HG03097 (cell line): ENCODE measurements around the gene PLCXD1.
"Not testable (repeated sequence)": the region's sequence is repeated elsewhere in the genome, so short reads cannot be mapped to it uniquely, and the experiment has no call there.

Experiments used
- ATAC-seq: cut with Tn5 transposase; IDR thresholded peaks from one replicate; pipeline ENCODE4 v1.9.1; 2021; ENCODE audit not compliant: unreplicated experiment, low FRiP score

The PLCXD1 gene

GRCh38 chrX:348461-349117, 67.4 kb downstream of the PLCXD1 start:
- ATAC-seq: no peak

- no peak for ATAC-seq
These were observed 68.0 kb downstream of the PLCXD1 start for GRCh38 chrX:349196-349595.

- no peak for ATAC-seq
These were observed 68.5 kb downstream of the PLCXD1 start for GRCh38 chrX:349702-350101.

GRCh38 chrX:350148-350533, 69.0 kb downstream of the PLCXD1 start:
- no peak for ATAC-seq

- no peak for ATAC-seq
These were observed 69.5 kb downstream of the PLCXD1 start for GRCh38 chrX:350534-351323.

GRCh38 chrX:351324-351641, 70.1 kb downstream of the PLCXD1 start:
- not testable (repeated sequence) for ATAC-seq

- ATAC-seq: no peak
These were observed 70.6 kb downstream of the PLCXD1 start for GRCh38 chrX:351736-352135.

- ATAC-seq: no peak
These were observed 71.0 kb downstream of the PLCXD1 start for GRCh38 chrX:352181-352580.

- ATAC-seq: no peak
These were observed 71.6 kb downstream of the PLCXD1 start for GRCh38 chrX:352582-353314.
